GM18511 (cell line): ENCODE results near the gene DYNLL2.
"Not testable (repeated sequence)": the region's sequence is repeated elsewhere in the genome, so short reads cannot be mapped to it uniquely, and the experiment has no call there.

Experiments
- ATAC-seq: cut with Tn5 transposase; IDR thresholded peaks from one replicate; pipeline ENCODE4 v1.9.1; 2021; ENCODE audit warnings: mild to moderate bottlenecking, moderate library complexity; ENCODE audit not compliant: unreplicated experiment

Gene DYNLL2

DNA sequence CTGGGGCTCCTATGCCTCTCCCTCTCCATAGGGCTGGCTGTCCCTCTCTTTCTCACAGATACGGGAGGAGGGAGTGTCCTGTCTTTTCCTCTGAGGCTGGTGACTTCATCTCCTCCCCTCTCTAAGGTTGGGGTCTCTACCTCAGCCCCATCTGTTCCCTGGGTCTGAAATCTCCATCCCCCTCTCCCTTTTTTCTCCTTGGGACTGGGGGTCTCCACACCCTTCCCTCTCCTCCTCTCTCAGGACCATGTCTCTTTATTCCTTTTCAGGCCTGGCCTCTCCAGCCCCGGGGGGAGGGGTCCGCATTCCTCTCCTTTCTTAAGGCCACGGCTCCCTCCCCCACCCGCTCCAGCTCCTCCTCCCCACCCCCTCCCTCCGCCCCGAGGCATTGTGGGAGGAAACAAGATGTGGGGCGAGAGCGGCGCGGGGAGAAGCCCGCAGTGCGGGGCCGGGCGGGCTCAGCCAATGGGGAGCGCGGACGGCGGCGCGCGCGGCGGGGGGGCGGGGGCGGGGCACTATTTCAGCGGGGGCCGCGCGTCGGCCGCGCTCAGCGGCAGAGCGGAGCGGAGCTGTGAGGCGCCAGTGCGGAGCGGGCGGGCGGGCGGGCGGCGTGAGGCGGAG is at the start of gene DYNLL2:
TSS of gene DYNLL2 (plus strand) at position 550 of the 621 bp plus-strand sequence. CDS start 3,672 bp downstream, outside the sequence.
- ATAC-seq, result peak; percentile 77

DNA sequence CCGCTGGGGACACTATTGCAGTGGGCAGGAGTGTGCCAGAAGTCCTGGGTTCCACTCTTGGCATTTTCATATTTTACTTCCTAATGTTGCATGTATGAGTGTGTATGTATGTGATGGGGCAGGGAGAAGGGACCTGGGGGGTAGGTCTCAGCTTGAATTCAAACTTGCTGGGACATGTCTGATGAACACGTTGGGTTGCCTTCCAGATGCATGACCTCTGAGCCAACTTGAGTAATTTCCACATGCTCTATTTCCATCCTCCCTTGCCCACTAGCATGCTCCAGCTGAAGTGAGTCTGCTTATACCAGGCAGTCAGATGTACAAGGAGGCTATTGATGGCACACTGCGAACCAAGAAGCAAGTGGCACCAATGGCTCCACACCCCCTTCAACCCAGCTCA is 43.2 kb upstream of the DYNLL2 start:
- no peak for ATAC-seq

DNA sequence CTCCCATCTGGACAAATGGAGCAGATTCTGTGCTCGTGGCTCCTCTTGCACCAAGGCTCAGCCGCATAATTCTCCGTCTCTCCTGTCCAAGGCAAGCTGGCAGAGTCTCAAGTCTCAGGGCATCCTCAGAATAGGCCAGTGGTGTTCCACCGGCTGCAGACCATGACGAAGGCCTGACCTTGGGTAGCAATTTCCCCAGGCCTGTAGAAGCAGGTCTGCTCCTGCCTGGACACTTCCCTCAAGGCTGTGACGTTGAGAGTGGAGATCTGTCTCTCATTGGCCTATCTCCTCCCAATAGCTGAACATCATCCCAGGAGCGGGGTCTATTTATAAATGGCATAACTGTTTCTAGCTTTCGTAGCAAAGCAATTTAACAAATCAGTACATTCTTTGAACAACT is 42.8 kb upstream of the DYNLL2 start:
- no peak for ATAC-seq

DNA sequence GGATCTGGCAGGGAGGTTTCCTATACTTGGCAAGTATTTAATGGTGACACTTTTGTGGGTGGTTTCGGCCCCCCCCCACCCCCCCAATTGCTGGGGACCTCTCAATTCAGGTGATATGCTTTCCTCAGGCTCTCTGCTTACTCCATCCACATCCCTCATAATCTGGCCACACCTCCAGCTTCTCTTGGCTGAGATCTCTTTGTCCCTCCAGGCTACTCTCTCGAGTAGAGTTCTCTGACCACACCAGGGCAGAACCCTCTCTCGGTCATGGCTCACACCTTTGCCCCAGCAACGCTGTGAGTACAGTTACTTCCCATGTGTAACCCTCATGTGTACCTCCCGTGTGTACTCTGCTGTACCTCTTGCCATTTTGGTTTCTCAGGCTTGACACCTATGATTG is 42.1 kb upstream of the DYNLL2 start:
- ATAC-seq, result no peak

DNA sequence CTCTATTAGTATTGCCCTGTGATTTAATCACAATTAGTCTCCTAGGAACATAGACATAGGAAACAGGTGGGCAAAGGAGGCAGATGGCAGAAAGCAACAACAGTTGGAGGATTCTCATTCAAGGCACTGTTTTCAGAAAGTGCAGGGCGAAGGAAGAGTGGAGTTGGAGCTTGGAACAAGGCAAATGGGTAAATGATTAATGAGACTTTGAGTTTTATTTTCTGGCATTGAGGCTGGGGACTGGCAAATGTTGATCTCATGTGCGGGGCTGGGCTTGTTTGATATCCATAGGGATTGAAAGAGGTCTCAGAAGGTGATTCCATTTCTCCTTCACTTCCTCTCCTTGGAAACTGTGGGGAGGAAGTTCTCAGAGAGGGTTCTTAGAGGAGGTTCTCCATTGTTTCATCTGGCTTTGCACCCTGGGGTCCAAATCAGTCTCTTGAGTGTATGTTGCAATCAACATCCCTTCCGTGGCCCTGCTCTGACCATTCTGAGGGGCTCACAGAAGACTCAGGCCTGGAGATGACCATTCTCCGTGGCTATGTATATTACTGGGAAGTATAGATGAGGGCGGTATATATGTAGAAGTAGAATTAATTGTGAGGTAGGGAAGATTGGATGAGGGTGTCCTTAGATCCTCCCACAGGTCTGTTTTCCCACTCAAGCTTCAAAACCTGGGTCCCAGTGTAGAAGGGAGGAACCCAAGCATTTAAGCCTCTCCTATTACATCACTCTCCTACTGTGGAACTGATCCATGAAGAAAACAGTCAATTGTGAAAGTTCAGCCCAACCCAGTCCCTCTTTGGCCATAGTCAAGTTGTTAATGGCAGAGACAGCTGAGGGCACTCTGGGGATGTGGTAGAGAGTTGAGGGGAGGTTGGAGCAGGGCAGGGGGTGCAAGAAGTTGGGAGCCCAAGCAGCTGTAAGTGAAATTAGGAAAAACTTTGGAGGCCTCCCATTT is 39.7 kb upstream of the DYNLL2 start:
- ATAC-seq, result no peak

DNA sequence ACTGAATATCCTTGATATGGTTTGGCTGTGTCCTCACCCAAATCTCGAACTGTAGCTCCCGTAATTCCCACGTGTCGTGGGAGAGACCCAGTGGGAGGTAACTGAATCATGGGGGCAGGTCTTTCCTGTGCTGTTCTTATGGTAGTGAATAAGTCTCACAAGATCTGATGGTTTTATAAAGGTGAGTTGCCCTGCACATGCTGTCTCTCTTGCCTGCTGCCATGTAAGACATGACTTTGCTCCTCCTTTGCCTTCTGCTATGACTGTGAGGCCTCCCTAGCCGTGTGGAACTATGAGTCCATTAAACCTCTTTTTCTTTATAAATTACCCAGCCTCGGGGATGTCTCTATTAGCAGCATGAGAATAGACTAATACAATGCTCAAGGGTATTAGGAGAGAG is 39.0 kb upstream of the DYNLL2 start:
- ATAC-seq, result not testable (repeated sequence)

DNA sequence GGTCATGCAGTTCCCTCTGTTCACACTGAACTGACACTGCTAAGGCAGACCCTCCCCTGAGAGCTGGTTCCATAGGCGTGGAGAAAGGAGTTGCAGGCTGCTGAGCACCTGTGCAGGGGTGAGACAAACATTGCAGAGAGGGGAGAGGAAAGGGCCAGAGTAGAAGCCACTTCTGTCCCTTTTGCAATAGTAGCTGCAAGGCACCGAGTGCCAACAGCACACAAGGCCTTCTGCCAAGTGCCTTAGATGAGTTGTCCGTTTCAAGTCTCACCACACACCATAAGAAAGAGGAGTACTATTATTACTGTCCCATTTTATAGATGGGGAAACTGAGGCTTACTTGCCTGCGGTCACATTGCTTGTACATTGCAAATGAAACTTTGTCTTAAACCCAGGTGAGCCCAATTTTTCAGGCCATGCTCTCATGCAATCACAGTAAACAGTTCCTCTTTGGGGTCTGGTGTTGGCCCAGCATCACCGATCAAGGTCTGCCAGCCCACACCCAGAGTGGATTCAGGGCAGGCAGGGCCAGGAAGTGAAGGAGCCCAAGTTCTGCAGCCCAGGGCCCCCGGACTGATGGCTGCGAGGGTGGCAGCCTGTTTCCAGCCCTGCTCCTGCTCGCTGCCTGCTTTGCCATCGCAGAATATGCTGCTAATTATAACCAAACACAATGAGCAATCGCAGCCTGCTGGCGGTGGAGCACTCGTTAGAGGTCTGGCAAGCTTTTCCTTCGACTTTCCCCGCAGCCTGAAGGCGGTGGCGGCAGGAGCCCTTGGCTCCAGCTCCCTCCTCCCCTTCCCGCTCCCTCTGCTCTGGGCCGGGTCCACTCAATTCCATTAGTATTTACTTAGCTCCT is 36.8 kb upstream of the DYNLL2 start:
- ATAC-seq, result no peak

DNA sequence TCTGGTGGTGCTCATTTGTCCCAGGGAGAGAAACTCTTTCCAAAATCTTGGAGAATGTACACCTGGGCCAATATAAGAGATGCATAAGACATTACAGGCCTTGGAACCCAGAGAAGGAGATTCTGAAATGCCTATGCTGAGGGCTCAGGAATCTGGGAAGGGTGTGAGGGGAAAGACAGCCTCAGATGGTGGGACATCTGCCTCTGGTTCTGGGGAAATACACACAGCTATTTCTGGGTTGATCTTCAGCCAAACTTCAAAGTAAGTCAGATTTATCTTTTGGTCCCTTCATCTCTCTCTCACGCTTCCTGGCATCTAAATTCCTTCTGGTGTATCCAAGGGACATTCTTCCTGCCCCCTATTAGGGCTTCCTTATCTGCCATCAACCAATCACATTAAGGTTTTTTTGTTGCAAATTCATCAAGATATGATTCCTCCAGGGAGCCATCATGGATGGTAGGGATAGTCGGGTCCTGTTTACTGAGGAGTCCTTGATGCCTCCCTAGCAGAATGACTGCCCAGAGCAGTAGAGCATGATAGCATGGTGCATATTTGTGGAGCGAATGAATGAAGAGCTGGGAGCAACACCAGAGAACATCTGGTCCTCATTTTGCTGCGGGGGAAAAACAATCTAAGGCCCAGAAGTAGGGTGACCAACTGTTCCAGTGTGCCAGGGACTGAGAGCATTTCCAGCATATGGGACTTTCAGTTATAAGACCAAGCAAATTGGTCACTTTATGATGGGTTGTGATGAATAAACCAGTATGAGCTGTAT is 35.7 kb upstream of the DYNLL2 start:
- no peak for ATAC-seq

DNA sequence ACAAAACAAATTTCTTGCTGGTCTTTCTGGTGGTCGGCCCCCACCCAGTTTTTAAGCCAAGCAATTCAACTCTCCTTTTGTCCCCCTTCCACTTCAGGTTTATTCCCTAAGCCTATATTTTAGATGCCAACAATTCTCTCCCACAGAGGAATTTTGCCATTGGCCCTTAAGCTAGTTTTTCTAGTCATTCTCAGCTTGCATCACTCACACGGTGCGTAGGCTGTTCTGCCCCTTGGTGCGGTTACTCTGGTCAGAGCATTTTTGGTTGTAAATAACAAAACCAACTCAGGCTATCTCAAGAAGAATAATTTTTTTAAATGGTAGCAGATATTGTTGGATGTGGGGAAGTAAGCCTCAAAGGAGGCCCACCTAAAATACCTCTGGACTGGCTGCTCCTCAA is 33.7 kb upstream of the DYNLL2 start:
- ATAC-seq, result no peak

DNA sequence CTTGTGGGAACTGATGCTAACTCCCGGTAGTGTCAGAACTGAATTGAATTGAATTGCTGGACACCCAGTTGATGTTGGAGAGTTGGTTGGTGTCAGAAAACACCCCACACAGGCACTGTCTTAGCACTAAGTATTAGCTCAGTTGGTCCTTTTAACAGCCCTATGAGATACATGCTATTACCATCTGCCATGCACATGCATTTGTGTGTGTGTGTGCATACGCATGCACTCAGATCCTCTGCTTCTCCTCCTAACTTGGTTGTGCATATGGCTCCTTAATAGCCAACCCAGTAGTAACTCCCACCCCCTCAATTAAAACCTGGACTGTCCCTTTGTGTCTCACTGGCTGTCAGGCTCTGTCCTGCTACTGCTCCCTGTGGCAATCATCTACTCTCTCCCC is 32.3 kb upstream of the DYNLL2 start:
- no peak for ATAC-seq

DNA sequence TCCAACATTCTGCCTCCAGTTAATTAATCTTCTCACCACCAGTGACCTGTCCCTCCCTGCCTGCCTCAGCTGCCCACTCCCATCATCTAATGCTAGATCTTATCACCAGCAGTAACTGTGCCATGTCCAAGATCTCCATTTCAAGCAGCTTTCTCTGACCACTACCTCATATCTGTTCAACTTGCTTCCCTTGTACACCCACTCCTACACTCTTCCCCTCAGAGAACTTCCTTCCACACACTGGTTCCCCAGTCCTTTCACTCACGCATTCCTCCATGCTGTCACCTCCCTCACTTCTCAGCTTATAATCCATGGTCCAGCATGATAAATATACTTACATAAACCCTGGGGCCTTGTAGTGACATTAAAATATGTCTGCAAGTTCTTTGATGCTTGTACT is 31.8 kb upstream of the DYNLL2 start:
- no peak for ATAC-seq

DNA sequence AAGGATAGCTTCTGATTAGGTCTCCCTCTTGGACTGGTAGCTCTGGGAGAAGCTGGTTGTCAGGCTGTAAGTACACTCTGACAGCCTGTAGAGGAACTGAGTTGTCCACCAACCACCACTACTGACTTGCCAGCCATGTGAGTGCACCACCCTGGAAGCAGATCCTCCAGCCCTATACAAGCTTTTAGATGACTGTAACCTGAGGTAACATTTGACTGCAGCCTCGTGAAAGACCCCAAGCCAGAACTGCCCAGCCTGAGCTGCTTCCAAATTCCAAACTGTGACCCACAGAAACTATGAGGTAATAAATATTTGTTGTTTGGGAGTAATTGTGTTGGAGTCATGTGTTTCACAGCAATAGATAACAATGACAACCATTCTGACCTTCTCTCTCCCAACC is 30.8 kb upstream of the DYNLL2 start:
- ATAC-seq, result no peak

DNA sequence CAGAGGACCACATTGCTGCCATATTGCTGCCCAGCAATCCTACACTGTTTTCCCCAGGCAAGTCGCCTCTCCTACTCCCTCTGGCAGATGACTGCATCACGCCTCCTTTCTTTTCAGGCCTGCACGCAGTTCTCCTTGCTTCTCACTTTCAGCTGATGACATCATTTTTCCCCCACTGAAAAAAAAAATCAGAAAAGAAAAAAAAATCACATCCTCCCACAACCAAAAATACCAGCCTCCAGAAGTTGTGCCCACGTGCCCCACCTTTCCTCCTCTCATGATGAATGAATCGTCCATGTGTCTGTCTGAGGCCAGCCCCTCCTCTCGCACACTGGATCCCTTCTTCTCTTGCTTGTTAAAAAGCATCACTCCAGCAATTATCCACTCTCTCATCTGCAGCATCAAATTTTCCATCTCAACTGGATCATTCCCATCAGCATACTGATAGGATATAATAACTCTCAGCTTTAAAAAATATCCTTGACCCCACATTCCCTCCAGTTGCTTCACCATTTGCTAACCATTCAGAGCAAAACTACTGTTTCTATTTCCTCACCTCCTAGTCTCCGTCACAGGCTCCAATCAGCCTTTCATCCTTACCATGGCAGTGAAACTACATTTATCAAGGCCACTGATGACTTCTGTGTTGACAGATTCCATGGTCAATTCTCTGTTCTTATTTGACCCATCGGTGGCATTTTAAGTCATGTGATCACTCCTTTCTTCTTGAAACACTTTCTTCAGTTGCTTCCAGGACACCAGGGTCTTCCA is 30.1 kb upstream of the DYNLL2 start:
- ATAC-seq, result no peak

DNA sequence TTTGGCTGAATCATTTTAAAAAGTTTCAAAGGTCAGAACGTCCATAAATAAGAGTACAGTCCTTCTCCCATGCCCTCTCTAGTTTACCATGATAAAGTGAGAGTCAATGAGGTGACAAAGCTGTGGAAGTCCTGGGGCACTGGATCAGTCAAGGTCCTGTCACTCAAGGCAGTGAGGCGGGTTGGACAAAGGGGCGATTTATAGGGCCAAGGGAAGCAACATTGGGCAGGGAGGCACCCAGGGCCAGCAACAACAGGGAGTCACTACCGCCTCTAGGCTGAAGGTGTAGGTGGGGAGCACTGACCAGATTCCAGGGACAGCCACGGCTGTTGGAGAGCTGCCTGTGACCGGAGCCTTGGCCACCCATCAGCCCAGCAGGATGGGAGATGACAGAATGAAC is 28.6 kb upstream of the DYNLL2 start:
- no peak for ATAC-seq

DNA sequence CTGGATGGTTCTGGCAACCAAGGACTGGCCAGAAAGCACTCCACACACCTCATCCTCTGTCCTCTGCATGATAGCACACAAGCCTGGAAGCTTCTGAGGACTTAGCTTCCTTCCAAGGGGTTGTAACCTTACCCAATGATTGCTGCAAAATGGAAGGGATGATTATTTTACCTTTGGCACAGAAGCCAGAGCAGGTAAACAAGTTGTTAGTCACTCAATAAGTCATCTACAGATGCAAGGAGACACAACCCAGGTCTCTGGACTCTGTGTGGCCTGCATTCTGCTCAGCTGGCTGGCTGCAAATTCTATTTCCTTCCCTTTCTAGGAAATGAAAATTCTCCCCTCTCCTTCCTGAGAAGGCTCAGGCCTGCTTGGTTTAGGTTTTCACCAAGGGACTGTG is 26.7 kb upstream of the DYNLL2 start:
- no peak for ATAC-seq

DNA sequence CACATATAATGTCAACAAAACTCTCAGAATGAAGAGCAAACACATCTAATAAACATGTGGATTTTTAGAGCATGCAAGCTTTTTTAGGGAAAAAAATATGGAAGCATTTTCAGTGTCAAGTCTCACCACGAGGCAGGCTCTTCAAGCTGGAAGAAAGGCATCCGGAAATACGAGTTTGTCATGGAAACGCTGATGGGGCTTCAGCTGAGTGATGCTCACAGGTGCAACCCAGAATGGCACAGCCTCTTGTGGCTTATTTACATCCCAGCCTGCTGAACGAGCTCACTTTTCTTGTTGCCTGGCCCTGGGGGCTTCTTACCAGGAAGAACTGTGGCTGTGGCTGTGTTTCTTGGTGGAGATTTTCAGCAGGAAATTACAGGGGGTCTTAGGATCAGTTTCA is 24.1 kb upstream of the DYNLL2 start:
- ATAC-seq, result no peak

DNA sequence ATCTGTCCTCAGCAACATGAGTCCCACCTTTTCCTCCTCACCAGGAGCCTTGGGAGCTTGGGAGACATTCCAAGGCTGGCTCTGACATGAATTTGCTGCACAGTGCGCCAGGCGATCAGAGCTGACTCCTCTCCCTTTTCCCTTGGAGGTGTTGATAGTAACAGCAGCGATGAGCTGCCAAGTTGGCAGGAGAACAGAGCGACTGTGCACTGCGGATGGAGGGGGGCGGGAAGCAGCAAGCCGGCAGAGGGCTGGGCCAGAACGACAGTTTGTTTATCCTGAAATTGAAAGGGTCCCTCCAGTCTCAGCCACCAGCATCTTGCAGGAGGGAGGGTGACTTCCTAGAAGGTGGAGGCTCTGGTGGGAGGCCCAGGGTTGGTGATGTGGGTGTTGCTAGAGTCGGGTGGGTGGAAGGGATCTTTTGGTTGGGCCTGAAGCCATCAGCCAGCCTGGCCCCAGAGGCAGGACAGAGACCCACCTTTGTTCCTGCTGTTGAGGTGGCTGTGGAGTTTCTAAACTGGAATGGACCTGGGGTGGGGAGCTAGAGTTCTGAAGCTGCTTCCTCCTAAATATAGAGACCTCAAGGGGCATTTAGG is 22.5 kb upstream of the DYNLL2 start:
- no peak for ATAC-seq

DNA sequence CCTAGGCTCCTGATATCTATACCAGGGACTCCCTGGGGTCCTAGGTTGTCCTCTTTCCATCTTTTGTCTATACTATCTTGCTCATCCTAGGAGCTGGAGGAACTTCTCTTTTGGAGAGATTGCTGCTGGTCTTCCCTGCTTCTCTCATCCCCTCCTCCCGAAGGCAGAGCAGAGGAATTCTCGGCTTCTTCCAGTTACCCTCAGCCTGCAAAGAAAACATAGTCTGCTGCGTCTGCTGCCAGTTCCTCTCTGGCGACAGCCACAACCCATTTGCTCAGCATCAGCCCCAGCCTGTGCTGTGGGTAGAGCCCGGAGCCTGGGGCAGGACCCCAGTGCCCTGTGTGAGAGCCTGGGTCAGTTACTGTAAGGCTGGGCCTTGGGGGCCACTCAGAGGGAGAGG is 21.5 kb upstream of the DYNLL2 start:
- ATAC-seq, result no peak

DNA sequence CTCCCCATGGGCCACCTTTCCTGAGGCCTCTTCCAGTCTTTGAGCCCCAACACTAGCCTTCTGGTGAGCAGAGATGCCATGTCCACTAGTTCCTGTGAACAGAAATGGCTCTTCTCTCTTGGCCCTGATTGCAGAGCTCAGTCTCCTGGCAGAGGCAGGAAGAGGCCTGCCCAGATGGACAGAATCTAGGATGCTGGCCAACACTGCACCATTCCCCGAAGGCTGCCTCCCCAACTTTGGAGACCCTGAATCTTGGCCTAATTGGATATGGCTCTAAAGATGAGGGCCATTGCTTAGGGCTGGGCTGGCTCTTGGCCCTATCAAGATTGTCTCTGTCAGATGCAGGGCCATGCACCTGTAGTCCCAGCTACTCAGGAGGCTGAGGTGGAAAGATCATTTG is 18.0 kb upstream of the DYNLL2 start:
- no peak for ATAC-seq

DNA sequence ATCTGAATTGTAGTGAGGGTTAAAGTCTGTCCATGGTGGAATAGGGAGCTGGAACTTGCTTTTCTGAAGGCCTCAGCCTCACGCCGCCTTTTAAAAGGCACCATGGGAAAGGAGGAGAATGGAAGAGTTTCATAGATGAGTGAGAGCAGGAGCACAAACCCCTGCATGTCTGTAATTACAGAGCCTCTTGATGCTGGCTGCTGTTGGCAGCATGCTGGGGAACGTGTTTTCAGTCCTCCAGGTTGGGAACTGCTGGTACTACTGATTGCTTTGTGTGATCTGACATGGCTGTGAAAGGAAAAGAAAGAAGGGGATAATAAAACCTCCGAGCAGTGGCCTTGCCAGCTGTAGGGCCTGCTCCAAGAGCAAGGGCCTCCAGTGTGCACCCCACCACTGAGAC is 16.8 kb upstream of the DYNLL2 start:
- no peak for ATAC-seq
